Liver (tissue), 9 donors: ENCODE measurements around the gene CACNA1C. TPM values are rescaled to one million over a fixed set of nuclear protein-coding genes. Genes with fewer than 3 reads are reported as not detected.
A peak's percentile ranks its signal among the peaks of the same experiment; 100 is the strongest.

ENCODE experiments used
- DNase-seq: peaks from one replicate; pipeline ENCODE4 v3.0.0-alpha.2; 2017; ENCODE audit warnings: low spot score
- H3K27ac ChIP-seq, 2 donors: one replicate each; pipeline ENCODE4 v1.7.0; 2013; ENCODE audit warnings: inconsistent platforms in 2 of 2, low read length in 2 of 2, control low read depth in 1 of 2, low read depth in 1 of 2, mild to moderate bottlenecking in 1 of 2
- H3K27me3 ChIP-seq, 4 donors: one replicate each; pipeline versions ENCODE4 v1.6.1 to v1.7.0; 2013; ENCODE audit warnings: low read length in 3 of 4, inconsistent platforms in 1 of 4, mild to moderate bottlenecking in 1 of 4, moderate library complexity in 1 of 4; ENCODE audit not compliant: control insufficient read depth in 4 of 4, insufficient read depth in 4 of 4
- H3K36me3 ChIP-seq, 4 donors: one replicate each; pipeline versions ENCODE4 v1.6.1 to v1.7.0; 2013; ENCODE audit warnings: low read length in 3 of 4, mild to moderate bottlenecking in 3 of 4, low read depth in 1 of 4, moderate library complexity in 1 of 4; ENCODE audit not compliant: control insufficient read depth in 4 of 4, insufficient read depth in 3 of 4
- H3K4me1 ChIP-seq, 4 donors: one replicate each; pipeline versions ENCODE4 v1.6.1 to v1.7.0; 2013; ENCODE audit warnings: low read length in 3 of 4, mild to moderate bottlenecking in 3 of 4, moderate library complexity in 1 of 4; ENCODE audit not compliant: control insufficient read depth in 4 of 4, insufficient read depth in 4 of 4
- H3K4me3 ChIP-seq, 3 donors: one replicate each; pipeline versions ENCODE4 v1.6.1 to v1.7.0; 2013; ENCODE audit warnings: low read length in 3 of 3, control low read depth in 1 of 3, low read depth in 1 of 3, mild to moderate bottlenecking in 1 of 3
- H3K9ac ChIP-seq, 2 donors: one replicate each; pipeline ENCODE4 v1.7.0; 2013; ENCODE audit warnings: low read length in 2 of 2, mild to moderate bottlenecking in 2 of 2, moderate library complexity in 2 of 2, control low read depth in 1 of 2, low read depth in 1 of 2
- H3K9me3 ChIP-seq, 4 donors: one replicate each; pipeline versions ENCODE4 v1.6.1 to v1.7.0; 2013; ENCODE audit warnings: low read length in 3 of 4; ENCODE audit not compliant: control insufficient read depth in 4 of 4
- ATF3 ChIP-seq: IDR thresholded peaks from 2 replicates; pipeline ENCODE4 v1.6.1; 2016; ENCODE audit warnings: antibody characterized with exemption
- EGR1 ChIP-seq, 2 donors: IDR thresholded peaks; 2 replicates each; pipeline ENCODE4 v1.6.1; 2016 to 2018; ENCODE audit warnings: antibody characterized with exemption in 2 of 2, low read depth in 2 of 2
- FOXA2 ChIP-seq: IDR thresholded peaks from 2 replicates; pipeline ENCODE4 v1.6.1; 2016; ENCODE audit warnings: antibody characterized with exemption
- GABPA ChIP-seq, 2 donors: IDR thresholded peaks in 1 of 2; conservative IDR thresholded peaks in 1 of 2; 2 replicates each; pipeline ENCODE4 v1.6.1; 2016; ENCODE audit warnings: antibody characterized with exemption in 2 of 2, mild to moderate bottlenecking in 1 of 2, moderate library complexity in 1 of 2
- JUND ChIP-seq, 2 donors: IDR thresholded peaks; 2 replicates each; pipeline ENCODE4 v1.6.1; 2016; ENCODE audit warnings: antibody characterized with exemption in 2 of 2
- MAX ChIP-seq: IDR thresholded peaks from 2 replicates; pipeline ENCODE4 v1.6.1; 2016; ENCODE audit warnings: antibody characterized with exemption
- NR2F2 ChIP-seq: IDR thresholded peaks from 2 replicates; pipeline ENCODE4 v1.6.1; 2016; ENCODE audit warnings: antibody characterized with exemption
- RAD21 ChIP-seq, 2 donors: IDR thresholded peaks; 2 replicates each; pipeline ENCODE4 v1.6.1; 2016; ENCODE audit warnings: antibody characterized with exemption in 2 of 2, mild to moderate bottlenecking in 2 of 2
- REST ChIP-seq: IDR thresholded peaks from 2 replicates; pipeline ENCODE4 v1.6.1; 2016; ENCODE audit warnings: antibody characterized with exemption, mild to moderate bottlenecking
- RXRA ChIP-seq, 2 donors: IDR thresholded peaks; 2 replicates each; pipeline ENCODE4 v1.6.1; 2017 to 2018; ENCODE audit warnings: antibody characterized with exemption in 2 of 2, mild to moderate bottlenecking in 1 of 2
- TAF1 ChIP-seq: conservative IDR thresholded peaks from 2 replicates; pipeline ENCODE4 v1.6.1; 2016; ENCODE audit warnings: antibody characterized with exemption, mild to moderate bottlenecking
- YY1 ChIP-seq: IDR thresholded peaks from 2 replicates; pipeline ENCODE4 v1.6.1; 2016; ENCODE audit warnings: antibody characterized with exemption, mild to moderate bottlenecking
- WGBS: extraction: QIAGEN DNeasy Blood & Tissue Kit; methylation state at CpG from one replicate; pipeline ENCODE4 v1.1.7; 2013; 5-methylcytosine and 5-hydroxymethylcytosine counted together
- polyA plus RNA-seq, 2 donors: library from polyadenylated mRNA; stranded (reverse) in 1 of 2; unstranded in 1 of 2; fragments of 200-250 nt in 1 of 2; fragments of >200 nt in 1 of 2; fragmentation: Nextera tagmentation in 1 of 2; extraction: Ambion mirVana in 1 of 2; gene quantifications; one replicate each; pipeline versions ENCODE4 v1.2.1 to v1.2.3, GENCODE V29; 2013 to 2015
- total RNA-seq, 2 donors: library from RNA; depleted of rRNA; stranded (reverse); fragments of >200 nt; gene quantifications; one replicate each; pipeline ENCODE4 v1.2.3, GENCODE V29; 2014
- TF ChIP-seq, protein P1 (sequence below): fragments of 150-350 bp; IDR thresholded peaks from 2 replicates; pipeline ENCODE4 v1.5.1; 2017; ENCODE audit warnings: improper control_type of control experiment, low read depth, low read length; ENCODE audit not compliant: missing input control
- donor health status: healthy.
- donor health status: healthy.
- donor health status: healthy.
- donor health status: healthy.
- donor health status: healthy.

The CACNA1C gene
- total and polyA plus RNA-seq, 4 donors: 0.23 to 1.9 (median 0.41) TPM

GRCh38 chr12:2290516-2291065 lies 237.8 kb downstream of the CACNA1C start:
- Histone ChIP-seq H3K9ac (no peak overlapping the region), H3K27me3 (no peaks in the 10 kb centered on the region), H3K9me3 (no peaks in the 10 kb centered on the region), H3K36me3 (no peaks in the 10 kb centered on the region), H3K4me1 (no peaks in the 10 kb centered on the region), H3K4me3 (no peak overlapping the region), H3K27ac (no peak overlapping the region)
- TF ChIP-seq FOXA2 (no peak), RAD21 (IDR thresholded peaks at IDR 0.05) (no peak), TAF1 (no peak), ATF3 (no peak), EGR1 (IDR thresholded peaks at IDR 0.05; ENCODE audit: low read depth in 2 of 2) (no peak), MAX (no peak), RXRA (IDR thresholded peaks at IDR 0.05) (no peak), YY1 (no peak), JUND (IDR thresholded peaks at IDR 0.05) (no peak), NR2F2 (no peak), REST (no peak), GABPA (IDR thresholded peaks at IDR 0.05 in 1 of 2, conservative IDR thresholded peaks at IDR 0.05 in 1 of 2) (no peak)
- WGBS: 78% methylated on average over 6 of the region's 6 CpGs
- no peak for DNase-seq

- no peak overlapping the region for H3K27ac ChIP-seq
- H3K4me1 ChIP-seq: no peaks in the 10 kb centered on the region
- no peak for DNase-seq
- no peaks in the 10 kb centered on the region for H3K9me3 ChIP-seq
- TF ChIP-seq RAD21 (IDR thresholded peaks at IDR 0.05): peak; percentile 69 to 82
- TF ChIP-seq RXRA (IDR thresholded peaks at IDR 0.05): no peak
- TF ChIP-seq, protein P1, sequence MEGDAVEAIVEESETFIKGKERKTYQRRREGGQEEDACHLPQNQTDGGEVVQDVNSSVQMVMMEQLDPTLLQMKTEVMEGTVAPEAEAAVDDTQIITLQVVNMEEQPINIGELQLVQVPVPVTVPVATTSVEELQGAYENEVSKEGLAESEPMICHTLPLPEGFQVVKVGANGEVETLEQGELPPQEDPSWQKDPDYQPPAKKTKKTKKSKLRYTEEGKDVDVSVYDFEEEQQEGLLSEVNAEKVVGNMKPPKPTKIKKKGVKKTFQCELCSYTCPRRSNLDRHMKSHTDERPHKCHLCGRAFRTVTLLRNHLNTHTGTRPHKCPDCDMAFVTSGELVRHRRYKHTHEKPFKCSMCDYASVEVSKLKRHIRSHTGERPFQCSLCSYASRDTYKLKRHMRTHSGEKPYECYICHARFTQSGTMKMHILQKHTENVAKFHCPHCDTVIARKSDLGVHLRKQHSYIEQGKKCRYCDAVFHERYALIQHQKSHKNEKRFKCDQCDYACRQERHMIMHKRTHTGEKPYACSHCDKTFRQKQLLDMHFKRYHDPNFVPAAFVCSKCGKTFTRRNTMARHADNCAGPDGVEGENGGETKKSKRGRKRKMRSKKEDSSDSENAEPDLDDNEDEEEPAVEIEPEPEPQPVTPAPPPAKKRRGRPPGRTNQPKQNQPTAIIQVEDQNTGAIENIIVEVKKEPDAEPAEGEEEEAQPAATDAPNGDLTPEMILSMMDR: peak; percentile 68
- H3K4me3 ChIP-seq: no peak overlapping the region
- H3K36me3 ChIP-seq: no peaks in the 10 kb centered on the region
- H3K27me3 ChIP-seq: no peaks in the 10 kb centered on the region
- H3K9ac ChIP-seq: no peak overlapping the region
- 61% methylated on average over 15 of the region's 15 CpGs for WGBS
Observed at GRCh38 chr12:2291182-2291832, 238.5 kb downstream of the CACNA1C start.
